ENCODE measurements around the gene MAP1LC3B.

MAP1LC3B gene

GRCh38 chr16:87393680-87394055 lies 1.5 kb downstream of the MAP1LC3B start:
- Mint-ChIP-seq H3K36me3 (ENCODE audit: low read depth) (peaks cover 8% of the 10 kb centered on the region), H3K4me3 (peak overlapping the region; percentile 96 to 99 (median 96)), H3K27ac (peak overlapping the region; percentile 79 to 97 (median 96)), H3K27me3 (ENCODE audit: low read depth) (no peaks in the 10 kb centered on the region), H3K9me3 (no peaks in the 10 kb centered on the region), H3K4me1 (peaks cover 30% of the 10 kb centered on the region)
- TF ChIP-seq CTCF (IDR thresholded peaks at IDR 0.05; ENCODE audit: unreplicated experiment in 3 of 3) = no peak

GRCh38 chr16:87395181-87395842 lies 3.2 kb downstream of the MAP1LC3B start:
- no peak for TF ChIP-seq CTCF (IDR thresholded peaks at IDR 0.05; ENCODE audit: unreplicated experiment in 3 of 3)
- peak overlapping the region; percentile 33 to 69 (median 62) for H3K4me3 Mint-ChIP-seq
- no peaks in the 10 kb centered on the region for H3K27me3 Mint-ChIP-seq (ENCODE audit: low read depth)
- peaks cover 23% of the 10 kb centered on the region for H3K36me3 Mint-ChIP-seq (ENCODE audit: low read depth)
- H3K4me1 Mint-ChIP-seq = peaks cover 25% of the 10 kb centered on the region
- H3K27ac Mint-ChIP-seq = no peak overlapping the region
- H3K9me3 Mint-ChIP-seq = no peaks in the 10 kb centered on the region

DNA sequence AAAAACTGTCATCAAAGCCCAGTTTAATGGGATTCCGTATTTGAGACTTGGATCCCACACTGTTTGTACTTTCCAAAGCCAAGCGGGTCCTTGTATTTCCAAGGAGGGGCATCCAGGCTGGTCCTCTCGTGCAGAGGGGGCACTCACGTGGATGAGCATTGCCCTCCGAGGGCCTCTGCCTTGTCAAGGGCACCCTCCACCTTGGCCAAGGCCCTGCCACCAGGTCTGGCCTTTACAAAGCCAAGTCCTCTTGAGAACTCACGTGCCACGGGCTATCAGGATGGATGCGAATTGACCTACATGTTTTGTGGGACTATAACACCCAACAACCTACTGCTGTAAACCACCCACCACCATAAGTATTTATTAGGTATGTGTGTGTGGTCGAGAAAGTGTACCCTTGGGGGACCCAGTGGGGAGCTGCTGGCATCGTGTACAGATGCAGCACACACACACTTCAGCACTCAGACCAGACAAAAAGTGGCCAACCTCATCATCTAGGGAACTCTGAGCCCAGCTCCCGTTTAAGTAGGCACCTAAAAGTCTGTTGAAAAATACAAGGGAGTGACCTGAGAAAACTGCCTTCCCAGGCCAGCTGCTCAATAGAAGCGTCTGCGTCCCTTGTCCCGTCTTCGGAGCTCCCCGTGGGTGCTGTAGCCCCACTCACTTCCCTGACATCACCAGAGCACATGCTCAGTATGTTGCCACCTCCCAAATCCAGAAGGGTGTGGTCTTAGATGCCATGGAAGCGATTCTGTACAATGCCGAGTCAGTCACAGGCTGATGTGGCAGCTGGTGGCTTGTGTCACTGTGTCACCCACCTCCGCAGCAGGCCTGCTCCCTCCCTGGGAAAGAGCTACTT lies 12.9 kb downstream of the MAP1LC3B start:
- H3K4me1 Mint-ChIP-seq = no peaks in the 10 kb centered on the region
- no peaks in the 10 kb centered on the region for H3K27me3 Mint-ChIP-seq (ENCODE audit: low read depth)
- peaks cover 66% of the 10 kb centered on the region for H3K36me3 Mint-ChIP-seq (ENCODE audit: low read depth)
- H3K9me3 Mint-ChIP-seq = no peaks in the 10 kb centered on the region
- no peak for TF ChIP-seq CTCF (IDR thresholded peaks at IDR 0.05; ENCODE audit: unreplicated experiment in 3 of 3)
- no peak overlapping the region for H3K4me3 Mint-ChIP-seq
- no peak overlapping the region for H3K27ac Mint-ChIP-seq

GRCh38 chr16:87406495-87407088 lies 14.5 kb downstream of the MAP1LC3B start:
- H3K4me1 Mint-ChIP-seq = no peaks in the 10 kb centered on the region
- H3K4me3 Mint-ChIP-seq = no peak overlapping the region
- H3K36me3 Mint-ChIP-seq (ENCODE audit: low read depth) = peaks cover 68% of the 10 kb centered on the region
- H3K9me3 Mint-ChIP-seq = no peaks in the 10 kb centered on the region
- H3K27ac Mint-ChIP-seq = no peak overlapping the region
- TF ChIP-seq CTCF (IDR thresholded peaks at IDR 0.05; ENCODE audit: unreplicated experiment in 3 of 3) = no peak
- H3K27me3 Mint-ChIP-seq (ENCODE audit: low read depth) = no peaks in the 10 kb centered on the region

GRCh38 chr16:87407511-87408112 lies 15.5 kb downstream of the MAP1LC3B start:
- Mint-ChIP-seq H3K9me3 (no peaks in the 10 kb centered on the region), H3K27ac (no peak overlapping the region), H3K27me3 (ENCODE audit: low read depth) (no peaks in the 10 kb centered on the region), H3K4me3 (no peak overlapping the region), H3K4me1 (no peaks in the 10 kb centered on the region), H3K36me3 (ENCODE audit: low read depth) (peaks cover 70% of the 10 kb centered on the region)
- no peak for TF ChIP-seq CTCF (IDR thresholded peaks at IDR 0.05; ENCODE audit: unreplicated experiment in 3 of 3)

Data from nephron (organoid).